GM11168 (cell line): Measurements from ENCODE around the gene IGFN1.

Experiments
- in situ Hi-C: fragments of 300-500 bp; cut with MboI; formaldehyde crosslinking; loops from one replicate; pipeline ENCODE4 v1.12.0; 2022; ENCODE audit warnings: low sequenced_read_pairs; ENCODE audit not compliant: unreplicated experiment

Gene IGFN1

GRCh38 chr1:201183209-201183608 is 7.4 kb upstream of the IGFN1 start:
- in situ Hi-C loops, result no loop called here

GRCh38 chr1:201183753-201184152 is 6.9 kb upstream of the IGFN1 start:
- in situ Hi-C loops, result no loop called here

- in situ Hi-C loops, result no loop called here
These were observed 6.1 kb upstream of the IGFN1 start for GRCh38 chr1:201184307-201185122.

- in situ Hi-C loops, result no loop called here
These were observed 5.5 kb upstream of the IGFN1 start for GRCh38 chr1:201185123-201185453.

GRCh38 chr1:201185527-201186128 is 5.0 kb upstream of the IGFN1 start:
- in situ Hi-C loops, result no loop called here

- in situ Hi-C loops, result no loop called here
These were observed 4.4 kb upstream of the IGFN1 start for GRCh38 chr1:201186192-201186591.

GRCh38 chr1:201189085-201189484 is 1.5 kb upstream of the IGFN1 start:
- in situ Hi-C loops, result no loop called here

- in situ Hi-C loops, result no loop called here
These were observed 619 bp upstream of the IGFN1 start for GRCh38 chr1:201190005-201190404.

GRCh38 chr1:201191653-201192260 is 1.1 kb downstream of the IGFN1 start:
- in situ Hi-C loops, result no loop called here

- in situ Hi-C loops, result no loop called here
These were observed 1.7 kb downstream of the IGFN1 start for GRCh38 chr1:201192261-201192788.

GRCh38 chr1:201194046-201194445 is 3.4 kb downstream of the IGFN1 start:
- in situ Hi-C loops, result no loop called here

- in situ Hi-C loops, result no loop called here
These were observed 8.0 kb downstream of the IGFN1 start for GRCh38 chr1:201198598-201198997.

- in situ Hi-C loops, result no loop called here
These were observed 14.4 kb downstream of the IGFN1 start for GRCh38 chr1:201205036-201205435.

GRCh38 chr1:201206176-201206575 is 15.6 kb downstream of the IGFN1 start:
- in situ Hi-C loops, result no loop called here

- in situ Hi-C loops, result no loop called here
These were observed 16.4 kb downstream of the IGFN1 start for GRCh38 chr1:201207046-201207445.

GRCh38 chr1:201208236-201208635 is 17.6 kb downstream of the IGFN1 start:
- in situ Hi-C loops, result no loop called here

GRCh38 chr1:201212056-201212455 is 21.4 kb downstream of the IGFN1 start:
- in situ Hi-C loops, result no loop called here

- in situ Hi-C loops, result no loop called here
These were observed 21.9 kb downstream of the IGFN1 start for GRCh38 chr1:201212461-201213055.

GRCh38 chr1:201213106-201213770 is 22.6 kb downstream of the IGFN1 start:
- in situ Hi-C loops, result no loop called here

- in situ Hi-C loops, result no loop called here
These were observed 23.3 kb downstream of the IGFN1 start for GRCh38 chr1:201213926-201214325.
